HepG2 (cell line): ENCODE data around the gene CCL4L2. TPM values are rescaled to one million over a fixed set of nuclear protein-coding genes. Genes with fewer than 3 reads are reported as not detected.
"Not testable (repeated sequence)": the region's sequence is repeated elsewhere in the genome, so short reads cannot be mapped to it uniquely, and the experiment has no call there.

ENCODE experiments used
- ATAC-seq: fragments of 200-7000 bp; cut with Tn5 transposase; 3 replicates; pipeline ENCODE4 v1.9.1; 2020; ENCODE audit warnings: mild to moderate bottlenecking, moderate library complexity
- BruUV-seq: library from RNA; stranded (reverse); fragments of 400-500 nt; replicated peaks from 2 replicates; lab custom pipeline; 2021; lab: Mats Ljungman, UMichigan
- CTCF ChIA-PET: fragments of 300-600 bp; formaldehyde crosslinking; extraction: SDS; loops from one replicate; lab custom pipeline; 2021; ENCODE audit warnings: low total read pairs, inconsistent platforms, low intra/inter-chr PET ratio; lab: Yijun Ruan, JAX
- POLR2A ChIA-PET: fragments of 350-600 bp; sonication (Branson Sonifier 250); formaldehyde crosslinking; loops from one replicate; lab custom pipeline; 2020; ENCODE audit warnings: antibody characterized with exemption, inconsistent platforms; lab: Yijun Ruan, JAX
- DNase-seq: peaks from one replicate; pipeline ENCODE4 v3.0.0-alpha.2; 2015; ENCODE audit warnings: low spot score
- FAIRE-seq: peaks from 3 replicates; lab custom pipeline; 2011; peaks lifted over from hg19 to GRCh38; lab: Jason Lieb, UNC
- H2AFZ ChIP-seq: one replicate; pipeline ENCODE4 v1.6.1; 2011; ENCODE audit warnings: low read length, inconsistent platforms
- H3K27ac ChIP-seq: fragments of 300-600 bp; 3 replicates; pipeline ENCODE4 v1.8.0; 2011; ENCODE audit warnings: mixed run types, mild to moderate bottlenecking, mixed read lengths, low read length, inconsistent platforms; ENCODE audit not compliant: insufficient read depth; ENCODE audit errors: extremely low read length
- H3K27me3 ChIP-seq, 2 experiments: fragments of 200-600 bp in 1 of 2; 2 replicates in 1 of 2; 3 replicates in 1 of 2; pipeline versions ENCODE4 v1.6.0 to v1.8.0; 2011; ENCODE audit warnings: low read length in 2 of 2, mild to moderate bottlenecking in 2 of 2, moderate library complexity in 2 of 2, inconsistent platforms in 1 of 2; ENCODE audit not compliant: insufficient read depth in 2 of 2, control insufficient read depth in 1 of 2
- H3K36me3 ChIP-seq, 2 experiments: fragments of 200-600 bp in 1 of 2; replicated peaks in 1 of 2; 2 replicates in 1 of 2; 3 replicates in 1 of 2; pipeline versions ENCODE4 v1.5.1 to v1.8.0; 2011; ENCODE audit warnings: low read length in 2 of 2, inconsistent platforms in 1 of 2; ENCODE audit not compliant: insufficient read depth in 2 of 2, control insufficient read depth in 1 of 2
- H3K4me1 ChIP-seq: 2 replicates; pipeline ENCODE4 v1.5.1; 2012; ENCODE audit warnings: low read length, inconsistent platforms; ENCODE audit not compliant: insufficient read depth
- H3K4me2 ChIP-seq: 2 replicates; pipeline ENCODE4 v1.6.0; 2011; ENCODE audit warnings: low read depth, low read length, inconsistent platforms
- H3K4me3 ChIP-seq, 3 experiments: fragments of 200-600 bp in 1 of 3; sonication (generic), shearing (Covaris generic) in 1 of 3; replicated peaks in 1 of 3; 2 replicates each; pipeline ENCODE4 v1.5.1; 2011 to 2016; ENCODE audit warnings: low read length in 3 of 3, inconsistent platforms in 2 of 3, low read depth in 2 of 3, mild to moderate bottlenecking in 2 of 3, control low read depth in 1 of 3, mixed read lengths in 1 of 3; ENCODE audit not compliant: insufficient read depth in 1 of 3
- H3K79me2 ChIP-seq: one replicate; pipeline ENCODE4 v1.6.1; 2011; ENCODE audit warnings: low read length, inconsistent platforms; ENCODE audit not compliant: insufficient read depth
- H3K9ac ChIP-seq: 2 replicates; pipeline ENCODE4 v1.6.0; 2011; ENCODE audit warnings: mild to moderate bottlenecking, low read depth, low read length, inconsistent platforms; ENCODE audit not compliant: insufficient read depth
- H3K9me3 ChIP-seq: 2 replicates; pipeline ENCODE4 v1.5.1; 2012; ENCODE audit warnings: mild to moderate bottlenecking, low read length
- H4K20me1 ChIP-seq: 2 replicates; pipeline ENCODE4 v1.6.0; 2011; ENCODE audit warnings: inconsistent platforms, mild to moderate bottlenecking, low read length, moderate library complexity; ENCODE audit not compliant: insufficient read depth
- NRL ChIP-seq: sonication (generic); formaldehyde crosslinking; IDR thresholded peaks from 2 replicates; pipeline ENCODE4 v1.5.0; 2020; ENCODE audit warnings: missing genetic modification reagents, mild to moderate bottlenecking, moderate library complexity, borderline replicate concordance
- TAF1 ChIP-seq: sonication (generic); formaldehyde crosslinking; IDR thresholded peaks from 2 replicates; pipeline ENCODE4 v1.4.0; 2020; ENCODE audit warnings: missing genetic modification reagents
- ZBTB39 ChIP-seq: sonication (generic); formaldehyde crosslinking; IDR thresholded peaks from 2 replicates; pipeline ENCODE4 v1.5.0; 2020; ENCODE audit warnings: missing genetic modification reagents
- WGBS: methylation state at CpG from one replicate; pipeline ENCODE4 v1.1.6; 2017; ENCODE audit warnings: low lambda C conversion rate; 5-methylcytosine and 5-hydroxymethylcytosine counted together
- in situ Hi-C: cut with HindIII; loops from 2 replicates; pipeline ENCODE4 v1.10.0; 2017; ENCODE audit warnings: low pct_unique_long_range_greater_than_20kb; ENCODE audit not compliant: extremely low pct_ligation_motif_present
- intact Hi-C: fragments of 100-400 bp; cut with micrococcal nuclease; formaldehyde crosslinking; loops from one replicate; pipeline ENCODE4 v1.10.0; 2022; ENCODE audit not compliant: unreplicated experiment
- polyA plus RNA-seq, 8 experiments: library from polyadenylated mRNA; depleted of rRNA in 3 of 8; stranded (reverse) in 7 of 8; unstranded in 1 of 8; fragments of >200 nt; fragmentation: Illumina TruSeq in 4 of 8; extraction: Trizol in 4 of 8; gene quantifications; 2 replicates each; pipeline versions ENCODE4 v1.2.1 to v1.2.3, GENCODE V29; 2011 to 2016; ENCODE audit warnings: low read depth in 4 of 8, missing spikeins in 1 of 8, mixed read lengths in 1 of 8; ENCODE audit not compliant: insufficient read depth in 1 of 8
- total RNA-seq, 5 experiments: library from RNA; depleted of rRNA; stranded (reverse); fragments of >200 nt; fragmentation: Illumina TruSeq; extraction: Trizol; gene quantifications; 2 replicates each; pipeline ENCODE4 v1.2.3, GENCODE V29; 2016; ENCODE audit warnings: low read depth in 1 of 5
- TF ChIP-seq, protein P1 (sequence below): IDR thresholded peaks from 2 replicates; pipeline ENCODE4 v1.6.1; 2016; ENCODE audit warnings: low read depth, missing genetic modification reagents, missing compliant biosample characterization

The CCL4L2 gene
- total and polyA plus RNA-seq, 2 of the 13 experiments (the other 11 are each of a cell fraction or from before 2014, with no cell fraction given) = not detected

GRCh38 chr17:36185416-36185815 lies 25.4 kb upstream of the CCL4L2 start:
- in situ Hi-C loops = no loop called here

DNA sequence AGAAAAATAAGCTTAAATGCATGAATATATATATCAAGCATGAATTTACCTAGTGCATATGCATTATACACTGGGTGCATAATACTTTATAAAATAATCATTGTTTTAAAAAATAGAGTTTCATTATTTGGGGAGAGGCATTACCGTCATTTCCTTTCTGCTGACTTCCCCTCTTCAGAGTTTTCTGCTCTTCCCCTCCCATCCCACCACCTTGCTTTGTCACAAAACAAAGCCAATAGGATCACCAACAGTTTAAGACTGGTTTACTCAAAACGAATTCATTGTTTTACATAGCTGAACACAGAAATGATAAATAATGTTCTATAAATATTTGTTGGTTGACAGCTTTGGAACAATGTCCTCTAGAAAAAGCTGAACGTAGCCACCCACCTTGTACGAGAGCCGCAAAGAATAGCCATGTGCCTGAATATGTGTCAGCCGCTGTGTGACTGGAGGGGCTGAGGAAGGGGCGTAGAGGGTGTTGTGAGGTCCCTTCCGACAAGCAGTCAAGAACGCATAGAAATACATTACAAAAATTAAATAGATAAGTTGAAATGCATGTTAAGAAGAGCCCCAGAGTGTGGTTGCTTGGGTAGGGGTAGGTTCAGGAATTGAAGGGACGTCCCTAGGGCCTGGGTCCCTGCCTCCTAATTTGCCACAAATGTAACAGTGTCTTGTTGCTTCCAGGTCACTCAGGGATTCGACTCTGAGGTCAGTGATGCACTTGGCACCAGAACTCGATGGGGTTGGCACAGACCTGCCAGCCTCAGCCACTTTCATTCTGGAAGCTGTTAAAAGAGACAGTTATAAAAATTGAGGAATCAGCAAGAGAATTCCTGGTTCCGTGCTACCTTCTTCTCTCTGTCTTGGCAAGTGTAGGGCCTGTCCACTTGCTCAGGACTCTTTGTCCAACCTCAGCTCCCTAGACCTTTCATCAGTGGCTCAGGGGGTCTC lies 23.8 kb upstream of the CCL4L2 start:
- H3K27me3 ChIP-seq = peaks cover 24 to 42% of the 10 kb centered on the region in 2 experiments
- CTCF ChIA-PET, H4K20me1 ChIP-seq, H3K9me3 ChIP-seq, H3K9ac ChIP-seq, POLR2A ChIA-PET, in situ Hi-C loops, H3K4me1 ChIP-seq, H3K4me3 ChIP-seq, ATAC-seq, FAIRE-seq, H3K27ac ChIP-seq, BruUV-seq, H3K4me2 ChIP-seq, H3K79me2 ChIP-seq, DNase-seq, H2AFZ ChIP-seq, intact Hi-C loops, H3K36me3 ChIP-seq: not testable (repeated sequence)
- 30% methylated on average over 13 of the region's 13 CpGs for WGBS

More at GRCh38 chr17:36185416-36185815, 25.4 kb upstream of the CCL4L2 start:
- POLR2A ChIA-PET = no interaction called here
- CTCF ChIA-PET = no interaction called here
- Histone ChIP-seq H3K79me2 (no peaks in the 10 kb centered on the region), H3K27ac (no peak overlapping the region), H2AFZ (no peak overlapping the region), H3K4me3 (no peak overlapping the region)
- WGBS = 3% methylated on average over 2 of the region's 2 CpGs
- no peak for ATAC-seq
- TF ChIP-seq NRL (CRISPR knock-in tag) = no peak
- no peak for TF ChIP-seq ZBTB39 (CRISPR knock-in tag)
- TF ChIP-seq, protein P1, sequence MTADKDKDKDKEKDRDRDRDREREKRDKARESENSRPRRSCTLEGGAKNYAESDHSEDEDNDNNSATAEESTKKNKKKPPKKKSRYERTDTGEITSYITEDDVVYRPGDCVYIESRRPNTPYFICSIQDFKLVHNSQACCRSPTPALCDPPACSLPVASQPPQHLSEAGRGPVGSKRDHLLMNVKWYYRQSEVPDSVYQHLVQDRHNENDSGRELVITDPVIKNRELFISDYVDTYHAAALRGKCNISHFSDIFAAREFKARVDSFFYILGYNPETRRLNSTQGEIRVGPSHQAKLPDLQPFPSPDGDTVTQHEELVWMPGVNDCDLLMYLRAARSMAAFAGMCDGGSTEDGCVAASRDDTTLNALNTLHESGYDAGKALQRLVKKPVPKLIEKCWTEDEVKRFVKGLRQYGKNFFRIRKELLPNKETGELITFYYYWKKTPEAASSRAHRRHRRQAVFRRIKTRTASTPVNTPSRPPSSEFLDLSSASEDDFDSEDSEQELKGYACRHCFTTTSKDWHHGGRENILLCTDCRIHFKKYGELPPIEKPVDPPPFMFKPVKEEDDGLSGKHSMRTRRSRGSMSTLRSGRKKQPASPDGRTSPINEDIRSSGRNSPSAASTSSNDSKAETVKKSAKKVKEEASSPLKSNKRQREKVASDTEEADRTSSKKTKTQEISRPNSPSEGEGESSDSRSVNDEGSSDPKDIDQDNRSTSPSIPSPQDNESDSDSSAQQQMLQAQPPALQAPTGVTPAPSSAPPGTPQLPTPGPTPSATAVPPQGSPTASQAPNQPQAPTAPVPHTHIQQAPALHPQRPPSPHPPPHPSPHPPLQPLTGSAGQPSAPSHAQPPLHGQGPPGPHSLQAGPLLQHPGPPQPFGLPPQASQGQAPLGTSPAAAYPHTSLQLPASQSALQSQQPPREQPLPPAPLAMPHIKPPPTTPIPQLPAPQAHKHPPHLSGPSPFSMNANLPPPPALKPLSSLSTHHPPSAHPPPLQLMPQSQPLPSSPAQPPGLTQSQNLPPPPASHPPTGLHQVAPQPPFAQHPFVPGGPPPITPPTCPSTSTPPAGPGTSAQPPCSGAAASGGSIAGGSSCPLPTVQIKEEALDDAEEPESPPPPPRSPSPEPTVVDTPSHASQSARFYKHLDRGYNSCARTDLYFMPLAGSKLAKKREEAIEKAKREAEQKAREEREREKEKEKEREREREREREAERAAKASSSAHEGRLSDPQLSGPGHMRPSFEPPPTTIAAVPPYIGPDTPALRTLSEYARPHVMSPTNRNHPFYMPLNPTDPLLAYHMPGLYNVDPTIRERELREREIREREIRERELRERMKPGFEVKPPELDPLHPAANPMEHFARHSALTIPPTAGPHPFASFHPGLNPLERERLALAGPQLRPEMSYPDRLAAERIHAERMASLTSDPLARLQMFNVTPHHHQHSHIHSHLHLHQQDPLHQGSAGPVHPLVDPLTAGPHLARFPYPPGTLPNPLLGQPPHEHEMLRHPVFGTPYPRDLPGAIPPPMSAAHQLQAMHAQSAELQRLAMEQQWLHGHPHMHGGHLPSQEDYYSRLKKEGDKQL (CRISPR knock-in tag) = no peak
- no peak for TF ChIP-seq TAF1 (CRISPR knock-in tag)
- TF ChIP-seq, all 625 proteins: peak for 0
- DNase-seq (no peak), FAIRE-seq (no peak)
- Histone ChIP-seq H3K4me2 (no peak overlapping the region), H4K20me1 (no peaks in the 10 kb centered on the region), H3K4me1 (0 out of 2 replicates have a peak, but pooled peaks cover 6% of the 10 kb centered on the region), H3K9me3 (no peaks in the 10 kb centered on the region), H3K9ac (no peak overlapping the region), H3K27me3 (peaks cover 22 to 54% of the 10 kb centered on the region in 2 experiments), H3K36me3 (no peaks in the 10 kb centered on the region)
- intact Hi-C loops = no loop called here
- no TSS peak for BruUV-seq
